Fibroblast of skin of scalp (primary cell): Measurements from ENCODE around the gene RNGTT.

Experiments
- DNase-seq: peaks from one replicate; pipeline ENCODE4 v3.0.0-alpha.2; 2013

RNGTT gene

DNA sequence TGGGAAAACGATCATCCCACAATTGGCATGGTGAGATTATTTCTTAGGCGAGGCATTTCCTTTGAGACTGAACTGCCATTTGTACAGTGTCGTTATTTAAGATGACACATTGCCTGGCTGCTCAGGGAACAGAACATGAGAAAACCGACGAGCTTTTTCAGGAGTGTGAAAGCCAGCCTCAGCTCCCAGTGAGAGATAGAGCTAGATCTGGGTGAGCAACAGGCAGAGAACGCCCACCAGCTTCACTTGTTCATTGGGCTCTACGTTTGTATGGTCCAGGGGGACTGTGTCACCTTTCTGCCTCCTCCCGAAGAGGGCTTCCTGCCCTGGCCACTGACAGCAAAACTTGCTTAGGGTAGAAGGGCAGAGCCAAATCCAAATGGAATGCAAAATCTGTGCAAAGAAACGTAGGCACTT is 378.1 kb downstream of the RNGTT start:
- DNase-seq, result no peak

DNA sequence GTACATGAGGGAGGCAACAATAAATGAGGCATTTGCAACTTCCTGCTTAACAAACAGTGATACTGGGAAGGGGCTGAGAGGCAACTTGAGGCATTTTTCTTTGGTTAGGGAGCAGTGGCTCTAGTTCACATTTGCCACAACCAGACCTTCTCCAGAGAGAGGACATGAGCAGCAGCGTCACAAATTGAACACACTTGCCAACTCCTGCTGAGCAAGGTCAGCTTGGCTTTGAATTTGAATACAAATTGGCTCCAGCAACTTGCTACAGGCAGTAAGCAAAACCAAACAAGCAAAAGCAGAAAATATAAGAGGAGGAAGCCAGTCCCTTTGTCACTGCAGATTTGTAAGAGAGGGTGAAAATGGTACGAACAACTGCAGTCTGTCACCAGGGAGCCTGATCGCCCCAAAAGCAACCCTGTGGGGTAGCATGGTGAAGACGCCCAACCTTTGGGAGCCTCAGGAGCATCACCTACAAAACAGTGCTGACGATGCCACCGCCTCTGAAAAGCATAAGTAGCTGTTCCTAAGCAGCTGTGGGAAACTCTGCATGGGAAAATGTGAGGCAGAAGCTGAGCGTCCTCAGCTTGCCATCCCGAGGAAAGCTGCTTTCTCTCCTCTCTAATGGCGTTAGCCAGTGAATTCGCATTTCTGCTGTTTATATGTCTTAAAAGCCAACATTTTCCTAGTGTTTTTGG is 378.7 kb downstream of the RNGTT start:
- DNase-seq, result no peak

- DNase-seq, result no peak
Measured at GRCh38 chr6:88577461-88577860, 386.0 kb downstream of the RNGTT start.

DNA sequence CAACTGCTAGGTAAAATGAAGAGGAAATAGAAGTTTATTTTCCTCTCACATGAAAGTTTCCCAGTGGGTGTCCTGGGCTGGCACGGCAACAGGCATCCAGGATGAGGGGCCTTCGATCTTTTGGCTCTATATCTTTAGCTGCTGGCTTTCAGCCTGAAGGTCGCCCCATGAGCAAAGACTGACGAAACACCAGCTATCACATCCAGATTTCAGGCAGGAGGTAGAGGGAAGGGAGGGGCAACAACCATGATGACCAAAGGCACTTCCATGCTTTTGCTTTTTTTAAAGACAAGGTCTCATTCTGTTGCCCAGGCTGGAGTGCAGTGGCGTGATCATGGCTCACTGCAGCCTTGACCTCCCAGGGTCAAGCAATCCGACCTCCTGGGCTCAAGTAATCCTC is 387.9 kb downstream of the RNGTT start:
- no peak for DNase-seq

- no peak for DNase-seq
Measured at GRCh38 chr6:88574651-88575050, 388.8 kb downstream of the RNGTT start.

DNA sequence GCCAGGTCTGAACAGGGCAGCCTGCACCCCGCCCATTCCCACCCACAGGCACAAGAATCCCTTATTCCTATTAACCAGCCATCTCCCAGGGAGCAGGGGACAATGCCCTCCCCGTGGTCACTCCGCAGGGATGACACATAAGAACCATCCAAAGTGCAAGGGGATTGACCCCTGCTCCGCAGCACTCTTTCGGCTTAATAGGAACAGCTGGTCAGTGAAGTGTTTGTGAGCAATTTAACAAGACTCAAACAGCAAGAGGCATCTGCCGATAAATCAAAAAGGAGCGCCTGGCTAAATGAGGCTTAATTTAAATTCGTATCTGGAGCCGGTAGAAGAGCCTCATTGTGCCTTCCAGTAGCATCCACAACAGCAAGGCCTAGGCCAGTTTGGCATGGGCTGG is 389.4 kb downstream of the RNGTT start:
- no peak for DNase-seq

- DNase-seq, result no peak
Measured at GRCh38 chr6:88573561-88573960, 389.9 kb downstream of the RNGTT start.

DNA sequence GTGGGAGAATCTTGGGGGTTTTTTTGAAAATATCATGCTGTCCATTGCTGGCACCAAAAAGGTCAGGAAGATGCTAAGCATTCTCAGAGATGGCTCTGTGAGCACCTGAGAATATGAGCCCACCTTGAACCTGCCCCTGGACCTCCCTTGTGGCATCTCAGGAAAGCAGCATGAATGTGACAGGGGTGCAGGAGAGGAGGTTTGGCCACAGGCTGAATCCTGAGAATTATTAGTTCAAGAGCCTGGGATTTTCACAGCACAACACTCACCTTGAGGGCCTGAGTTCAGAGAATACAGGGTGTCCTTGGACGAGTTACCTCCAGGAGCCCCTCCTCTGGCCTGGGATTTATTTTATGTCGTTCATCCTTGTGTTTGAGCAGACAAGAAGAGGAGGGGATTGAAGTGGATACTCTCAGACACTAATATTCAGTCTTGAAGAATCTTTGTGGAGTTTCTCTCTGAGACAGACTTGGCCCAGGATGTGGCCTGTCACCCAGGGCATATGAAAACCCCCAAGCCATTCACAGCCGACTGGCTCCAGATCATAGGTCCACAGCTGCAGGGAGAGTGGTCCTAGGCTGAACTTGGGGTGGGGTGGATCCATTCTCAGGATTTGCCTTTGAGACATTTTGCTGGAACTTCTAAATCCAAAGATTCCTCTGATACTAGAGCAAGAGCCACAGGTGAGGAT is 390.8 kb downstream of the RNGTT start:
- DNase-seq, result no peak

DNA sequence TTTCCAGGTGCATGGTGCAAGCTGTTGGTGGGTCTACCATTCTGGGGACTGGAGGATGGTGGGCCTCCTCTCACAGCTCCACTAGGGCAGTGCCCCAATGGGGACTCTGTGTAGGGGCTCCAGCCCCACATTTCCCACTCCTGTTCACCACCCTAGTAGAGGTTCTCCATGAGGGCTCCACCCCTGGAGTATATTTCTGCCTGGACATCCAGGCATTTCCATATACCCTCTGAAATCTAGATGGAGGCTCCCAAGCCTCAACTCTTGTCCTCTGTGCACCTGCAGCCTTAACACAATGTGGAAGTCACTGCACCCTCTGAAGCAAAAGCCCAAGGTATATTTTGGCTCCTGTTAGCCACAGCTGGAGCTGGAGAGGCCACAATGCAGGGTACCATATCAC is 393.5 kb downstream of the RNGTT start:
- DNase-seq, result no peak

GRCh38 chr6:88567696-88568095 is 395.7 kb downstream of the RNGTT start:
- no peak for DNase-seq

GRCh38 chr6:88566746-88567534 is 396.5 kb downstream of the RNGTT start:
- no peak for DNase-seq

- no peak for DNase-seq
Measured at GRCh38 chr6:88565836-88566235, 397.6 kb downstream of the RNGTT start.

- DNase-seq, result no peak
Measured at GRCh38 chr6:88565409-88565811, 398.0 kb downstream of the RNGTT start.

DNA sequence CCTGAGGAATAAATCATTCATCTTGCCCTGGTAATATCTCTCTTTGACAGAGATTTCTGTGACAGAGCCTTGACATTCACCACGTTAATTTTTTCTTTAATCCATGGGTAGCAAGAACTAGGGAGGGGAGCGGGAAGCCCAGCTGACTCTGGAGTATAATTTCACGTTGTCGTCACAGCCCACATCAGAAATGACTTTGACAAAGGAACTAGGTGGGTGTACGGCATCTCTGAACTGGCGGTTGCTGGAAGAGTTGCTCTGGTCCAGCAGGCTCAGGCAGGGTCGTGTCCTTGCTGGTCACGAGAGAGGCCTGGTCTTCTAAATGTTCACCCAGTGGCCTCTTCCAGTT is 400.2 kb downstream of the RNGTT start:
- no peak for DNase-seq

- no peak for DNase-seq
Measured at GRCh38 chr6:88562353-88563276, 400.8 kb downstream of the RNGTT start.

- no peak for DNase-seq
Measured at GRCh38 chr6:88561954-88562315, 401.5 kb downstream of the RNGTT start.

GRCh38 chr6:88561034-88561953 is 402.1 kb downstream of the RNGTT start:
- no peak for DNase-seq
